ENCODE results near the gene BATF.

BATF gene

GRCh38 chr14:75535164-75535898, 13.1 kb downstream of the BATF start:
- DNase-seq: no peak

GRCh38 chr14:75537071-75537470, 14.8 kb downstream of the BATF start:
- no peak for DNase-seq

GRCh38 chr14:75539162-75539560, 16.9 kb downstream of the BATF start:
- DNase-seq: no peak

DNA sequence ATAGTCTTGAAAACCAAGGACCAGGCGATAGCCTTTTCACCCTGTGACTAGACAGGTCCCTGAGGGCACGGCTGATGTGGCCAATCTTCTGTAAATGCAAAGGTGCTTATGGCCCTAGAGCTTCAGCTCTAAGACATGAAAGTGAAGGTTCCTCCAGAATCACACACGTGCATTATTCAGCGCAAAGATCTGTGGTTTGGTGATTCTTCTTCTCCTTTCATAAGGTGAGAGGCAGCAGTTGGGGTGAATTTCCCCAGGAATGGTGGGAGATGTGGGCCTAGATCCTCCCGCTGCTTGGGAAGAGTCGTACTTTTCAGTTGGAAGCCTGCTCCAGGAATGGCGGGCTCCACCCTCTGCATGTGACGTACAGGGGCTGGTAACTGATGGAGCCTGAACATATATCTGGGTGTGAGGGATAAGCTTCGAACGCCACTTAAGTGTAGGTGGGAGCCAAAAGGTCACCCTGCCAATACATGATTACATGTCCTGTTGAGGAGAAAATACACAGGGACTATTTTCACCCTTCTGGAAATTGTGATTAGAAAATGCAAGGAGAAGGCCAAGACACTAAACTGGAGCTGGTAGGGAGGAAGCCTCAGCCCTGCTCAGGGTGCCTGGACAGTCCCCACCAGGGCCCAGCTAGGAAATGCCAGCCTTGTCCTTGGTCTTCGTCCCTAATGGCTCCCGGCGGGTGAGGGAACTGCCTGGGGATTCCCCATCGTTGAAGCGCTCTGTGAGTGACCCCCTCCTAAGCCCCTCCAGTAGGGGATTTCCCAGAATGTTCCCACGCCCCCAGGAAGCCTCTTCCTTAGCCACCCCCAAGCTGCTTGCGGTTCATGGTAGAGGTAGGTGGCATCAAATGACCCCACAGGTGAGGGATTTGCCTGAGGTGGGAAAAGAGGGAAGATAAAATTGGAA, 17.6 kb downstream of the BATF start:
- no peak for DNase-seq

DNA sequence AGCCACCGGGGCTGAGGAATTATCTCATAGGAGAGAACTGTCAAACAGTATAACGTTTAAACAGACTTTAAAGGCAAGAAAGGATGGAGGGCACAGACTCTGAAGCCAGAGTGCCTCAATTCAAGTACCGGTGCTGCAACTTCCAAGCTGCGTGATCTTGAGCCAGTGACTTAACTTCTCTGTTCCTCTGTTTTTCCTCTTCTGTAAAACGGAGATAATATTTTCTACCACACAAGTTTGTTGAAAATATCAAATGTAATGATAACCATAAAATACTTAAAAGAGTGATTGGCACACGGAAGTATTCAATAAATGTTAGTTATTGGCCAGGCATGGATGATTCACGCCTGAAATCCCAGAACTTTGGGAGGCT, 18.2 kb downstream of the BATF start:
- no peak for DNase-seq

DNA sequence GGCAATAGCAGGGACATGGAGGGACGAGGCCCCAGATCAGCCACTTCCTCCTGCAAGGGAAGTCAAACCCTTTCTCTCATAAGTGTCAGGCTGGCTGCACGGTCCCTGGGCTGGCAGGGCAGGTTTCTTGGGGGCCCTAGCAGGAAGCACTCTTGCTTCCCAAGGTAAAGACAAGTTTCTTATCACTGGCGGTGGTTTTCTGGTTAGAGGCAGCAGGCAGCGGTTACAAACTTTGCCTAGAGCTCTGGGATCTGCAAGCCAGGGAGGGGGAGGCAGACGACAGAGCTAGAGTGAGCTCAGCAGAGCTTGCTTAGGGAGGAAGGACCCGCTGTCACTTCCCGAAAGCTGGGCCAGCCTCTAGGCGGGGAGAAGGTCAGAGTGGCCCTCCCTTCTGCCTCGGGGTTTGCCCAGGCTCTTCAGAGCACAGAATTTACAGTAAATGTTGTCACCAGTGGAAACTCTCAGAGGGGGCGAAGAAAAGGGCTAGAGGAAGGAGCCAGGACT, 20.4 kb downstream of the BATF start:
- DNase-seq: no peak

GRCh38 chr14:75543253-75543652, 21.0 kb downstream of the BATF start:
- no peak for DNase-seq

DNA sequence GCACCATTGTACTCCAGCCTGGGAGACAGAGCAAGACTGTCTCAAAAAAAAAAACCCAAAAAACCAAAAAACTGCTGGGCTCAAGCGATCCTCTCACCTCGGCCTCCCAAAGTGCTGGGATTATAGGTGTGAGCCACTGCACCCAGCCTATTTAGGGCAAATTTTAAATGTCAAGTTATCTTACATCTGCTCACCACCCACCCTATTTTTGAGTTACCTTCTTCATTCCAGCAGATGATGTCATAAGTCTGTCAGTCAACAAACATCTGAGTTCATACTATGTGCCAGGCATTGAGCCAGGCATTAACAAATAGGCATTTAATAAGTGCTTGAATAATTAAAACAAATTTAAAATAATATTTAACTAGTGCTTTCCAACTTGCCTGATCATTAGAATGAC, 21.5 kb downstream of the BATF start:
- DNase-seq: no peak

DNA sequence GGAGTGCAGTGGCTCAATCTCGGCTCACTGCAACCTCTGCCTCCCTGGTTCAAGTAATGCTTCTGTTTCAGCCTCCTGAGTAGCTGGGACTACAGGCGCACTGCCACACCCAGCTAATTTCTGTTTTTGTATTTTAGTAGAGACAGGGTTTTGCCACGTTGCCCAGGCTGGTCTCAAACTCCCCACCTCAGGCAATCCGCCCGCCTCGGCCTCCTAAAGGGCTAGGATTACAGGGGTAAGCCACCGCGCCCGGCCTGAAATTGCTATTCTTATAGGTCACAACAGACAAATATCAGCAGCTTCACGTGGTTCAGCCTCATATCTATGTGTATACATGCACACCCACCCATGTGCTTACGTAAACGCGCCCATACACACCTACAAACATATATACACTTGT, 23.6 kb downstream of the BATF start:
- DNase-seq: no peak

- DNase-seq: no peak
Measured at GRCh38 chr14:75547552-75548250, 25.4 kb downstream of the BATF start.

- no peak for DNase-seq
Measured at GRCh38 chr14:75548544-75548943, 26.3 kb downstream of the BATF start.

- DNase-seq: no peak
Measured at GRCh38 chr14:75549169-75549568, 26.9 kb downstream of the BATF start.

DNA sequence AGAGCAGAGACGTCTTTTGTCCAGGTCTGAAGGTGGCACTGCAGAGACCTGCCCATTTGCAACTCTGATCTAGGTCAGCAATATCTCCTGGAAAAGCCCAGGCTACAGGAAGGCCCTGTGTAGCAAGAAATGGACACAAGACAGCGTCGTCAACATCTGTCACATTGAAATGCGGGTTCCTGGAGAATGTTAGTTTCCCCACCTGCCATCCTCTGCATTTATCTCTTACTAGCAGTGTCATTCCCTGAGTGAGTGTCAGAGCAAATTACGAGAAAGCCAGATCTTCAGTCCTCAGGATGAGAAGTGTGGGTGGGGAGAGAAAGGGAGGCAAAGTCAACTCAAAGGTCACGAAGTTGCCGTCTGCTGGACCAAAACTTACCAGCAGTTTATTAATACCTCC, 28.8 kb downstream of the BATF start:
- DNase-seq: no peak

DNA sequence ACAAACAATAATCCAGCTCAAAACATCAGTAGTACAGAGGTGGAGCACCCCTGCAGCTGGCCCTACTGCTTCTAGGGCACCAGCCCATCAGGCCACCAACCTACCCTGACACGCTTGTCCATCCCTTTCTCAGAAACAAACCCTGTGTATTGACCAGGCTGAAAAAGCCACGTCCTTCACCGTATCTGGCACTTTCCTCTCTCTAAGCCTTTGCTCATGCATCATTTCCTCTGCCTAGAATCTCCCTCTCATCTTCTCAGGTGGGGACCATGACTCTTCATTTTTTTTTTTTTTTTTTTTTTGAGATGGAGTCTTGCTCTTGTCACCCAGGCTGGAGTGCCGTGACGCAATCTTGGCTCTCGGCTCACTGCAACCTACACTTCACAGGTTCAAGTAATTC, 30.9 kb downstream of the BATF start:
- DNase-seq: no peak

GRCh38 chr14:75553761-75554364, 31.6 kb downstream of the BATF start:
- no peak for DNase-seq

DNA sequence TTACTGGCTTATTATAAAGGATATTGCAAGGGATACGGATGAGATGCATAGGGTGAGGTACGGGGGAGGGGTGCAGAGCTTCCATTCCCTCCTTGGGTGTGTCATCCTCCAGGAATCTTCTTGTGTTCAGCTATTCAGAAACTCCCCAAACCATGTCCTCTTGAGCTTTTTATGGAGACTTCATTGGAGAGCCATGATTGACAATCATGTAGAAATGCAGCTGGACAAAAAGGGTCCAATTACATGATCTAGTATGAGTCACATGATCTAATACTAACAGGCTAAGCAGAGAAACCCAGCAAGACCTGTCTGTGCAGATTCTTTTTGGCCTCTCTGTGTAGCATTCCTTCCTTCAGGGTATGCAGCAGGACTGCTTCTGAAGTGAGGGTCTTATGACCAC, 32.2 kb downstream of the BATF start:
- no peak for DNase-seq

GRCh38 chr14:75558440-75558839, 36.2 kb downstream of the BATF start:
- DNase-seq: no peak

DNA sequence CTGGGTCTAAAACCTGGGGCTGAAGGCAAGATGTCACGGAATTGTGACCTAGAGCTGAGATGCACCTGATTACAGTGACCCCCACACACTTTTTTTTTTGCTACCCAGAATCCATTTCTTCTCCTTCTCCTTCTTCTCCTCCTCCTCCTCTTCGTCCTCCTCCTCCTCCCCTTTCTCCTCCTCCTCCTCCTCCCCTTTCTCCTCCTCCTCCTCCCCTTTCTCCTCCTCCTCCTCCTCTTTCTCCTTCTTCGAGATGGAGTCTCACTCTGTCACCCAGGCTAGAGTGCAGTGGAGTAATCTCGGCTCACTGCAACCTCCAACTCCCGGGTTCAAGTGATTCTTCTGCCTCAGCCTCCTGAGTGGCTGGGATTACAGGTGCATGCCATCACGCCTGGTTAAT, 36.8 kb downstream of the BATF start:
- no peak for DNase-seq

DNA sequence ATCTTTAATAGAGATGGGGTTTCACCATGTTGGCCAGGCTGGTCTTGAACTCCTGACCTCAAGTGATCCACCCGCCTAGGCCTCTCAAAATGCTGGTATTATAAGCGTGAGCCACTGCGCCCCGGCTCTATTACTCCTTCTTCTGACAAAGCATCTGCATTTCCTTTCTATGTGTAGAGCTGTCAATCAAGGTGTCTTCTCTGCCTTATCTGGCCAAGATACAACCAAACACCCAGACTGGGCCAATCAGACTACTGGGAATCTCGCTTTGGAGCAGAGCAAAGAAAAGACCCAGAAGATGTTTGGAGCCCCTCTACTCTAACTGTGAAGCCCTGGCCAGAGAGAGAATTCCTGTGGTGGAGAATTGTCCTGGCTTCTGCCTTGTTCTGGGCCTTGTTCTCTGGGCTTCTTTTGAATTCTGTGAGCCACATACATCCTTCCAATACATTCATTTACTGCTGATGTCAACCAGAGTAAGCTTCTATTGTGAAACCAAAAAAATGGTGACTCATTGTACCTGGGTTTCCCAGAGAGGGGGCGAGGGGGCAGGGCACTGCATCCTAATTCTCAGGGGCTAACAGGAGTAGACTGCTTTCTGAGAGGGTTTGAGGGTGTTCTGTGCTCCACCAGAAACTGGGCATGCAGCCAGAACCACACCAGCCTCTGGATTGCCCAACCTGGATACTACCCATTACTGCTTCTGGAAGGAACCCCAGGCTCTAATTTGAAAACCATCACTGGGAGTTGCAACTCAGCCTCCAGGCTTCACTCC, 37.4 kb downstream of the BATF start:
- no peak for DNase-seq

DNA sequence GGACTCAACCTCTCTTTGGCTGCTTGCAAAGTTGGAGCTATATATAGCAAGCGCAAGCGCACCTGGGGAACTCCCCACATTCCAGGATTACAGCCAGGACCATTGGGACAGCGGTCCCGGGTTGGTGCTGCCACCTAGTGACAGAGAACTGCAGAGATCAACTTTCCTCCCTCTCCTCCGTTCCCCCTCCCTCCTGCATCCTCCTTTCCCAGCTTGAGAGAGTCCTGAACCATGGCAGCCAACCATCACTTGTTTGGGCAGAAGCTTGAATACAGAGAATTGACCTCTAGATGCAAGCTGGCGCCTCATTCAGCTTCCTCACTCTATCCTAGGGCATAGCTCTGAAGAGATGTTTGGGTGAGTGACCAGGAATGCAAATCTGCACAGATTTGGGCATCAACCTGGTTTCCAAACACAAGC, 38.8 kb downstream of the BATF start:
- peak; percentile 35 for DNase-seq

GRCh38 chr14:75562089-75562488, 39.8 kb downstream of the BATF start:
- DNase-seq: no peak

DNA sequence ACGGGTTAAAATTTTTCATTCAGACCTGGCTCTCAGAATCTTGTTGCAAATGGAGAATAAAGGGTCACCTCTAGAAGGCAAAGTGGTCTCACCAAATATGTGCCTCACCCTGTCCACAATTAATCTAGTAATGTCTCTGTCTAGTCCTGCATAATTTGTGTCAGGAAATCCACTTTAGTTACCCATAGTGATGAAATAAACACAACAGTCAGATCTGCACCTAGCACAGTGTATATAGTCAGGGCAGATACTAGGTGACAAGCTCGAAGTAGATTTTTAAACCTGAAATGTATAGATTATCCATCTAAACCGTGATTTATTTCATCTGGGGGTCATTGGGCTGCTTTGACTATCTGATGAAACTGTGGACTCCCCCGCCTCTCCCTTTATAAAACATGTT, 40.2 kb downstream of the BATF start:
- no peak for DNase-seq
